ENCODE results near the gene COBL. TPM values are rescaled to one million over a fixed set of nuclear protein-coding genes. Genes with fewer than 3 reads are reported as not detected.

The COBL gene
- total and polyA plus RNA-seq, 3 experiments from 2014 or later, result not detected

GRCh38 chr7:51329696-51330263 is 13.2 kb upstream of the COBL start:
- H3K4me1 Mint-ChIP-seq, result no peaks in the 10 kb centered on the region
- no peak overlapping the region for H3K4me3 Mint-ChIP-seq
- no peaks in the 10 kb centered on the region for H3K27me3 Mint-ChIP-seq
- no peak overlapping the region for H3K27ac Mint-ChIP-seq
- Histone ChIP-seq H3K4me3 (ENCODE audit: low read length) (no peak overlapping the region), H3K27me3 (ENCODE audit: insufficient read depth, low read length, poor library complexity, severe bottlenecking) (no peaks in the 10 kb centered on the region), H3K27ac (ENCODE audit: low read depth, low read length) (no peak overlapping the region), H3K36me3 (ENCODE audit: insufficient read depth, low read length) (no peaks in the 10 kb centered on the region), H3K4me1 (ENCODE audit: insufficient read depth, low read length) (no peaks in the 10 kb centered on the region), H3K9me3 (ENCODE audit: low read length) (no peaks in the 10 kb centered on the region)
- peaks cover 0 to 4% (median 2%) of the 10 kb centered on the region in 5 donors for H3K9me3 Mint-ChIP-seq
- no peaks in the 10 kb centered on the region for H3K36me3 Mint-ChIP-seq
- CTCF ChIA-PET, result no interaction called here
- POLR2A ChIA-PET, result no interaction called here
- no peak for DNase-seq

- no peaks in the 10 kb centered on the region for H3K4me1 Mint-ChIP-seq
- ChIA-PET CTCF (no interaction called here), POLR2A (no interaction called here)
- no peaks in the 10 kb centered on the region for H3K27me3 Mint-ChIP-seq
- Histone ChIP-seq H3K27ac (ENCODE audit: low read depth, low read length) (no peak overlapping the region), H3K4me3 (ENCODE audit: low read length) (no peak overlapping the region), H3K4me1 (ENCODE audit: insufficient read depth, low read length) (no peaks in the 10 kb centered on the region), H3K36me3 (ENCODE audit: insufficient read depth, low read length) (no peaks in the 10 kb centered on the region), H3K27me3 (ENCODE audit: insufficient read depth, low read length, poor library complexity, severe bottlenecking) (no peaks in the 10 kb centered on the region), H3K9me3 (ENCODE audit: low read length) (no peaks in the 10 kb centered on the region)
- peaks cover 0 to 4% (median 2%) of the 10 kb centered on the region in 5 donors for H3K9me3 Mint-ChIP-seq
- no peak overlapping the region for H3K4me3 Mint-ChIP-seq
- no peak for DNase-seq
- no peaks in the 10 kb centered on the region for H3K36me3 Mint-ChIP-seq
- no peak overlapping the region for H3K27ac Mint-ChIP-seq
Measured at GRCh38 chr7:51328351-51328801, 11.8 kb upstream of the COBL start.

DNA sequence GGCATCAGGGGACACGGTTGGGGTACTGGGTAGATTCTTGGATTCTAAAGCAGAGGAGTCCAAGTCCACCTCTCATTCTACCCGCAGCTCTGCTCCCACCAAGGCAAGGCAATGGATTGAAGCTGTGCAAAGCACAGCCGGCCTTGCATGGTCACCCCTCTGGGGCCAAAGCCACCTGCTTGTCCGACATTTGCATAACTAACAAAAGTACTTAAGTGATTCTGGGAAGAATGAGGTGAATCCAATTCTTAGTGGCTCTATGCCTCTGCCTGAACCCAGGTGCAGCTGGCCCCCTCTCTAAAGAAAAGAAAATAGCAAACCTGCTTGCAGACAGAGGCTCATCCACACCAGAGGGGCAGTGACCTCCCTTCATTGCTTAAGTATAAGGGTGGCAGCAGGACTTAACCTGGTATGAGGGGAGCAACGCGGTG is 10.7 kb upstream of the COBL start:
- Histone ChIP-seq H3K27me3 (ENCODE audit: insufficient read depth, low read length, poor library complexity, severe bottlenecking) (no peaks in the 10 kb centered on the region), H3K4me1 (ENCODE audit: insufficient read depth, low read length) (no peaks in the 10 kb centered on the region), H3K4me3 (ENCODE audit: low read length) (no peak overlapping the region), H3K9me3 (ENCODE audit: low read length) (no peaks in the 10 kb centered on the region), H3K36me3 (ENCODE audit: insufficient read depth, low read length) (no peaks in the 10 kb centered on the region), H3K27ac (ENCODE audit: low read depth, low read length) (no peak overlapping the region)
- no peaks in the 10 kb centered on the region for H3K4me1 Mint-ChIP-seq
- no peak overlapping the region for H3K27ac Mint-ChIP-seq
- H3K9me3 Mint-ChIP-seq, result peaks cover 0 to 2% (median 0%) of the 10 kb centered on the region in 5 donors
- POLR2A ChIA-PET, result no interaction called here
- H3K4me3 Mint-ChIP-seq, result no peak overlapping the region
- H3K36me3 Mint-ChIP-seq, result no peaks in the 10 kb centered on the region
- DNase-seq, result no peak
- no peaks in the 10 kb centered on the region for H3K27me3 Mint-ChIP-seq
- CTCF ChIA-PET, result interaction anchor here (0.6 kb wide), 1 partner anchor 139 kb away, joined by 3 read pairs; no protein-coding TSS in a partner anchor

- no peaks in the 10 kb centered on the region for H3K36me3 Mint-ChIP-seq
- ChIA-PET CTCF (no interaction called here), POLR2A (no interaction called here)
Measured at GRCh38 chr7:51326656-51327286, 10.2 kb upstream of the COBL start.

DNA sequence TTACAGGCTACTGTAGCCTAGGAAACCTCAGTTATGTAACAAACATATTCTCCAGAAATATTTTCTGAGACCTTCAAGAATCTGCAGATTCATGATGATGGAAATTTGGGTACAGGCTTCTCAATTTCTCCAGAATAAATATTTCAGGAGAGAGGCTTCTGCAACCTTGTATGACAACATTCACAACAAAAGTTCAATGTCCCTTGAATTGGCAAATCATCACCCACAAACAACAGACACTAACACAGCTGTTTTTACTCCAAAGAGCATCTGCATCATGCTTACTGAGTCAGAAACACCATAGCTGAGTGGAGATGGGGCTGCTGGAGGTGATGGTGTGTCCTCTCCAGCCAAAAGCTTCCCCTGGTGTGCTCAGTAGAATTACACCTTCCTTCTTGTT is 9.3 kb upstream of the COBL start:
- Mint-ChIP-seq H3K36me3 (no peaks in the 10 kb centered on the region), H3K27me3 (no peaks in the 10 kb centered on the region), H3K4me1 (no peaks in the 10 kb centered on the region), H3K27ac (no peak overlapping the region), H3K4me3 (no peak overlapping the region), H3K9me3 (peaks cover 0 to 2% (median 0%) of the 10 kb centered on the region in 5 donors)
- Histone ChIP-seq H3K4me1 (ENCODE audit: insufficient read depth, low read length) (no peaks in the 10 kb centered on the region), H3K27ac (ENCODE audit: low read depth, low read length) (no peak overlapping the region), H3K27me3 (ENCODE audit: insufficient read depth, low read length, poor library complexity, severe bottlenecking) (no peaks in the 10 kb centered on the region), H3K9me3 (ENCODE audit: low read length) (no peaks in the 10 kb centered on the region), H3K4me3 (ENCODE audit: low read length) (no peak overlapping the region), H3K36me3 (ENCODE audit: insufficient read depth, low read length) (no peaks in the 10 kb centered on the region)
- CTCF ChIA-PET, result no interaction called here
- POLR2A ChIA-PET, result no interaction called here
- DNase-seq, result no peak

More at GRCh38 chr7:51326656-51327286, 10.2 kb upstream of the COBL start:
- H3K36me3 ChIP-seq (ENCODE audit: insufficient read depth, low read length), result no peaks in the 10 kb centered on the region
- H3K4me1 ChIP-seq (ENCODE audit: insufficient read depth, low read length), result no peaks in the 10 kb centered on the region
- no peaks in the 10 kb centered on the region for H3K9me3 ChIP-seq (ENCODE audit: low read length)
- H3K27ac Mint-ChIP-seq, result no peak overlapping the region
- no peak overlapping the region for H3K4me3 Mint-ChIP-seq
- H3K9me3 Mint-ChIP-seq, result peaks cover 0 to 2% (median 0%) of the 10 kb centered on the region in 5 donors
- H3K4me1 Mint-ChIP-seq, result no peaks in the 10 kb centered on the region
- no peaks in the 10 kb centered on the region for H3K27me3 Mint-ChIP-seq
- no peak overlapping the region for H3K4me3 ChIP-seq (ENCODE audit: low read length)
- no peaks in the 10 kb centered on the region for H3K27me3 ChIP-seq (ENCODE audit: insufficient read depth, low read length, poor library complexity, severe bottlenecking)
- DNase-seq, result no peak
- no peak overlapping the region for H3K27ac ChIP-seq (ENCODE audit: low read depth, low read length)

DNA sequence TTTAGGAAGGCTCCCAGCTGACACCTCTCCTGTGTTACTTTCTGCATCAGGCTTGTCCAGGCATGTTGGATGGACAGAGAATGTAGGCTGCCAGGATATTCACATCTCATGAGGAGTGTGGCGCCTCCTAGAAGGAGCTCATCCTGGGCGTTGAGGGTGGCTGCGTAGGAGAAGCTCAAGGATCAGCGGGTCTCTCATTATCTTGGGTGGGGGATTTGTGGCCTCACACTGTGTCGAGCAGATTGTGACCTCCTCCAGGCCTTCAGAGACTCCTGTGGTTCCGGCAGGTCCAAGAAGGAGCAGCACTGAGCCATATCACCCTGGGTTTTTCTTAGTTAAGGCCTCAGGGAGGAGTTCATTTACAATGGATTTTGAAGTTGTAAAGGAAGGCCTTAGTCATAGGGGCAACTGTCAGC is 8.7 kb upstream of the COBL start:
- H3K27ac Mint-ChIP-seq, result no peak overlapping the region
- H3K4me3 Mint-ChIP-seq, result no peak overlapping the region
- no peak for DNase-seq
- Histone ChIP-seq H3K4me1 (ENCODE audit: insufficient read depth, low read length) (no peaks in the 10 kb centered on the region), H3K36me3 (ENCODE audit: insufficient read depth, low read length) (no peaks in the 10 kb centered on the region), H3K4me3 (ENCODE audit: low read length) (no peak overlapping the region), H3K27ac (ENCODE audit: low read depth, low read length) (peak overlapping the region; percentile 16), H3K9me3 (ENCODE audit: low read length) (no peaks in the 10 kb centered on the region), H3K27me3 (ENCODE audit: insufficient read depth, low read length, poor library complexity, severe bottlenecking) (no peaks in the 10 kb centered on the region)
- POLR2A ChIA-PET, result no interaction called here
- no peaks in the 10 kb centered on the region for H3K27me3 Mint-ChIP-seq
- CTCF ChIA-PET, result no interaction called here
- H3K4me1 Mint-ChIP-seq, result no peaks in the 10 kb centered on the region
- H3K9me3 Mint-ChIP-seq, result peaks cover 0 to 2% (median 0%) of the 10 kb centered on the region in 5 donors
- H3K36me3 Mint-ChIP-seq, result no peaks in the 10 kb centered on the region

DNA sequence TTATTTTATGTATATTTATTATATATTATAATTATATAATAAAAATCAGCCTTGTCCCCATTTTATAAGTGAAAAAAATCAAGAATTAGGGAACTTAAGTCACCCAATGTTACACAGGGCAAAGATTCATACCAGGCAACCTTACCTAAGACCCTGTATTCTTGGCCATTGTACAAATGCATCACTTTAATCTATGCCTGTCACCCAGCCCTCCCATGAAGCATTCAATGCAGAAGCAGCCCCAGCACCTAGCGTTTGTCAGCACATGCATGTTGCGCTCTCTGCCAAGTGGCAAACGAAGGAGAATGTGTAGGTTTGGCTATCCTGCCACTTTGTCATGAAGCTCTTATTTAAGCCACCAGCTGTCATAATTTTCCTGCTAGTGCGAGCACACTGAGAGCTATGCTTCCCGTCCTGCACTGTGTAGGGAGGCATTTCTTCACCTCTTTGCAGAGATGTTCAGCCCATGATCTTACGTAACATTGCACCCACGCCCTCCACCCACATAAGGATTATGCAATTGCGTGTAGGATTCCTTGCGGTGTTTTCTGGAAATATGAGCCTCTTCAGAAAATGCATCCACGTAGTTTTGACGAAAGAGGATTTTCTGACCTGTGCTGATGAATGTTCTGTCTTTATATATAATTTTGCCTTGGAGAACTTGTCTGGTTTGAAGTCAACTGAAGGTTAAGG is 7.7 kb upstream of the COBL start:
- Mint-ChIP-seq H3K27ac (no peak overlapping the region), H3K4me3 (no peak overlapping the region), H3K36me3 (no peaks in the 10 kb centered on the region), H3K4me1 (no peaks in the 10 kb centered on the region), H3K27me3 (peaks cover 3 to 5% of the 10 kb centered on the region in 2 donors), H3K9me3 (peaks cover 0 to 2% (median 0%) of the 10 kb centered on the region in 5 donors)
- POLR2A ChIA-PET, result no interaction called here
- no peaks in the 10 kb centered on the region for H3K4me1 ChIP-seq (ENCODE audit: insufficient read depth, low read length)
- no peaks in the 10 kb centered on the region for H3K9me3 ChIP-seq (ENCODE audit: low read length)
- no peak overlapping the region for H3K4me3 ChIP-seq (ENCODE audit: low read length)
- DNase-seq, result no peak
- H3K36me3 ChIP-seq (ENCODE audit: insufficient read depth, low read length), result no peaks in the 10 kb centered on the region
- no peaks in the 10 kb centered on the region for H3K27me3 ChIP-seq (ENCODE audit: insufficient read depth, low read length, poor library complexity, severe bottlenecking)
- H3K27ac ChIP-seq (ENCODE audit: low read depth, low read length), result no peak overlapping the region
- CTCF ChIA-PET, result no interaction called here

DNA sequence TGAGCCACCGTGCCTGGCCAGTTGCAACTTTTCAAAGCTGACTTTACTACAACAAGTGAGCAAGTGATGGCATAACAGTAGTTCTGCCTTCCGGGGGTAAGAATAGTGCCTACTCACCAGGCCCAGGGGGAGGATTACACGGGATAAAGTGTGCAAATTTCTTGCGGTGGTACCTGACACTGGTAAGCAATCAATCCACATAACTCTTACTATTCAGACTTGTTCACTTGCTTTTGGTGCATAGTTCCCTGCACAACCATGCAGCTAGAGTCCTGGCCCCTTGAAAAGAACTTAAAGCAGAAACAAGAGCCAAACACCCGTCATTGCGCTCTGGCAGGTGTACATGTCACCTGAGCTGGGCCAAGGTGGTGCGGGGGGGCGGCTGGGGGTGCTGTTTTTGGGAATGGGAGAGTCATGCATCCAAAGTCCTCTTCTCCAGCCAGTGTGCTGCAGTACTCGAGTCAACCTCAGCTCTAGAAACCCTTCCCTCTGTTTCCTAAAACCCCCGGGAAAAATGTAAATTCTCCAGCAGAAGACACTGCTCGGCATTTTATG is 5.4 kb upstream of the COBL start:
- Histone ChIP-seq H3K9me3 (ENCODE audit: low read length) (no peaks in the 10 kb centered on the region), H3K27me3 (ENCODE audit: insufficient read depth, low read length, poor library complexity, severe bottlenecking) (no peaks in the 10 kb centered on the region), H3K27ac (ENCODE audit: low read depth, low read length) (no peak overlapping the region), H3K4me1 (ENCODE audit: insufficient read depth, low read length) (no peaks in the 10 kb centered on the region), H3K36me3 (ENCODE audit: insufficient read depth, low read length) (no peaks in the 10 kb centered on the region), H3K4me3 (ENCODE audit: low read length) (no peak overlapping the region)
- Mint-ChIP-seq H3K9me3 (peaks cover 0 to 5% (median 0%) of the 10 kb centered on the region in 5 donors), H3K4me3 (no peak overlapping the region), H3K36me3 (no peaks in the 10 kb centered on the region), H3K4me1 (peaks cover 0 to 6% (median 3%) of the 10 kb centered on the region in 3 donors), H3K27ac (no peak overlapping the region), H3K27me3 (peaks cover 21 to 24% of the 10 kb centered on the region in 2 donors)
- CTCF ChIA-PET, result no interaction called here
- POLR2A ChIA-PET, result no interaction called here
- no peak for DNase-seq
